Sigmoid colon (tissue), 7 donors: ENCODE results near the gene NPHP1. TPM values are rescaled to one million over a fixed set of nuclear protein-coding genes. Genes with fewer than 3 reads are reported as not detected.
"Not testable (repeated sequence)": the region's sequence is repeated elsewhere in the genome, so short reads cannot be mapped to it uniquely, and the experiment has no call there.

Experiments
- DNase-seq: peaks from one replicate; pipeline ENCODE4 v3.0.0-alpha.2; 2019
- H3K27ac ChIP-seq, 4 donors: fragments of 200-600 bp; sonication (generic); one replicate each; pipeline ENCODE4 v1.5.1; 2016 to 2019; ENCODE audit warnings: mild to moderate bottlenecking in 1 of 4
- H3K27me3 ChIP-seq, 3 donors: fragments of 200-600 bp; sonication (generic); one replicate each; pipeline ENCODE4 v1.5.1; 2019; ENCODE audit warnings: mild to moderate bottlenecking in 1 of 3
- H3K36me3 ChIP-seq, 4 donors: fragments of 200-600 bp; sonication (generic); one replicate each; pipeline ENCODE4 v1.5.1; 2016 to 2019
- H3K4me1 ChIP-seq, 4 donors: fragments of 200-600 bp; sonication (generic); one replicate each; pipeline ENCODE4 v1.5.1; 2017 to 2019
- H3K4me3 ChIP-seq, 4 donors: fragments of 200-600 bp; sonication (generic); one replicate each; pipeline ENCODE4 v1.5.1; 2017 to 2019; ENCODE audit warnings: mild to moderate bottlenecking in 2 of 4, moderate library complexity in 1 of 4
- H3K9me3 ChIP-seq, 4 donors: fragments of 200-600 bp in 3 of 4; sonication (generic) in 3 of 4; one replicate each; pipeline versions ENCODE4 v1.5.1 to v1.6.1; 2013 to 2019
- CTCF ChIP-seq, 4 experiments: fragments of 450-650 bp in 3 of 4; fragments of 200-600 bp in 1 of 4; IDR thresholded peaks; one replicate each; pipeline ENCODE4 v1.5.1; 2016 to 2019; ENCODE audit warnings: antibody characterized with exemption in 4 of 4, mild to moderate bottlenecking in 3 of 4, moderate library complexity in 2 of 4
- EP300 ChIP-seq, 4 donors: sonication (generic); formaldehyde crosslinking; IDR thresholded peaks; one replicate each; pipeline ENCODE4 v1.6.1; 2017; ENCODE audit warnings: antibody characterized with exemption in 4 of 4
- POLR2A ChIP-seq, 2 donors: fragments of 450-650 bp; IDR thresholded peaks; one replicate each; pipeline ENCODE4 v1.6.1; 2016; ENCODE audit warnings: antibody characterized with exemption in 2 of 2, mild to moderate bottlenecking in 2 of 2, moderate library complexity in 2 of 2
- POLR2AphosphoS5 ChIP-seq, 4 donors: sonication (generic); formaldehyde crosslinking; IDR thresholded peaks; one replicate each; pipeline ENCODE4 v1.6.1; 2017; ENCODE audit warnings: antibody characterized with exemption in 4 of 4
- WGBS, 2 donors: extraction: QIAGEN DNeasy Blood & Tissue Kit; methylation state at CpG; one replicate each; pipeline ENCODE4 v1.1.7; 2013; 5-methylcytosine and 5-hydroxymethylcytosine counted together
- intact Hi-C: fragments of 100-400 bp; cut with DNase I; formaldehyde crosslinking; loops from one replicate; pipeline ENCODE4 v1.15.1; 2023
- polyA plus RNA-seq, 3 donors: library from polyadenylated mRNA; stranded (reverse); fragments of 200-250 nt; gene quantifications; one replicate each; pipeline ENCODE4 v1.2.3, GENCODE V29; 2013
- total RNA-seq, 4 donors: library from RNA; depleted of rRNA; stranded (reverse); fragments of >200 nt; gene quantifications; one replicate each; pipeline ENCODE4 v1.1.0, GENCODE V29; 2016
- donor health status: healthy with polysubstance abuse.
- donor health status: Bipolar disorder and iron deficiency.
- donor health status: healthy.

NPHP1 gene
- total and polyA plus RNA-seq, 7 donors = 0.60 to 12.5 (median 6.1) TPM

GRCh38 chr2:110166266-110166665, 38.5 kb downstream of the NPHP1 start:
- no peaks in the 10 kb centered on the region for H3K4me1 ChIP-seq
- H3K27me3 ChIP-seq = no peaks in the 10 kb centered on the region
- no peak overlapping the region for H3K4me3 ChIP-seq
- no peak for DNase-seq
- no peaks in the 10 kb centered on the region for H3K9me3 ChIP-seq
- intact Hi-C loops = no loop called here
- no peak overlapping the region for H3K27ac ChIP-seq
- 91 to 92% methylated on average over 2 of the region's 2 CpGs for WGBS, 2 donors
- no peak for TF ChIP-seq POLR2AphosphoS5 (IDR thresholded peaks at IDR 0.05)
- no peak for TF ChIP-seq CTCF (IDR thresholded peaks at IDR 0.05)
- no peak for TF ChIP-seq EP300 (IDR thresholded peaks at IDR 0.05)
- no peak for TF ChIP-seq POLR2A (IDR thresholded peaks at IDR 0.05)
- no peaks in the 10 kb centered on the region for H3K36me3 ChIP-seq

- Histone ChIP-seq H3K27me3 (no peaks in the 10 kb centered on the region), H3K9me3 (no peaks in the 10 kb centered on the region), H3K27ac (peak overlapping the region in 1 of 4 donors; percentile 29), H3K4me3 (no peak overlapping the region), H3K36me3 (no peaks in the 10 kb centered on the region), H3K4me1 (peaks cover 0 to 2% (median 0%) of the 10 kb centered on the region in 4 donors)
- 29 to 39% methylated on average over 4 of the region's 4 CpGs for WGBS, 2 donors
- intact Hi-C loops = no loop called here
- TF ChIP-seq POLR2AphosphoS5 (IDR thresholded peaks at IDR 0.05) (no peak), CTCF (IDR thresholded peaks at IDR 0.05) (peak in 3 of 4 experiments; percentile 55 to 65 (median 59))
- DNase-seq = no peak
Observed at GRCh38 chr2:110157153-110157793, 47.5 kb downstream of the NPHP1 start.

- H3K27me3 ChIP-seq, intact Hi-C loops, H3K9me3 ChIP-seq, H3K27ac ChIP-seq, H3K4me3 ChIP-seq, DNase-seq, H3K36me3 ChIP-seq, H3K4me1 ChIP-seq: not testable (repeated sequence)
- 94 to 98% methylated on average over 4 of the region's 4 CpGs for WGBS, 2 donors
Observed at GRCh38 chr2:110154828-110155227, 50.0 kb downstream of the NPHP1 start.

GRCh38 chr2:110154188-110154587, 50.6 kb downstream of the NPHP1 start:
- DNase-seq, H3K27ac ChIP-seq, H3K36me3 ChIP-seq, H3K27me3 ChIP-seq, H3K4me3 ChIP-seq, H3K9me3 ChIP-seq, H3K4me1 ChIP-seq, intact Hi-C loops: not testable (repeated sequence)
- 95 to 97% methylated on average over 2 of the region's 2 CpGs for WGBS, 2 donors

- no peak overlapping the region for H3K4me3 ChIP-seq
- no peak for DNase-seq
- H3K27ac ChIP-seq = no peak overlapping the region
- TF ChIP-seq POLR2AphosphoS5 (IDR thresholded peaks at IDR 0.05) = no peak
- TF ChIP-seq EP300 (IDR thresholded peaks at IDR 0.05) = no peak
- TF ChIP-seq POLR2A (IDR thresholded peaks at IDR 0.05) = no peak
- no peak for TF ChIP-seq CTCF (IDR thresholded peaks at IDR 0.05)
- intact Hi-C loops = no loop called here
- H3K9me3 ChIP-seq = no peaks in the 10 kb centered on the region
- WGBS, 2 donors = 77 to 98% methylated on average over 2 of the region's 2 CpGs
- H3K36me3 ChIP-seq = no peaks in the 10 kb centered on the region
- H3K27me3 ChIP-seq = no peaks in the 10 kb centered on the region
- H3K4me1 ChIP-seq = peaks cover 0 to 2% (median 0%) of the 10 kb centered on the region in 4 donors
Observed at GRCh38 chr2:110153416-110153815, 51.4 kb downstream of the NPHP1 start.

- Histone ChIP-seq H3K36me3 (no peaks in the 10 kb centered on the region), H3K4me3 (no peak overlapping the region), H3K9me3 (no peaks in the 10 kb centered on the region), H3K27me3 (no peaks in the 10 kb centered on the region), H3K27ac (no peak overlapping the region), H3K4me1 (peaks cover 0 to 2% (median 0%) of the 10 kb centered on the region in 4 donors)
- intact Hi-C loops = no loop called here
- WGBS, 2 donors = 65 to 77% methylated on average over 3 of the region's 3 CpGs
- TF ChIP-seq POLR2A (IDR thresholded peaks at IDR 0.05) = no peak
- no peak for TF ChIP-seq EP300 (IDR thresholded peaks at IDR 0.05)
- TF ChIP-seq POLR2AphosphoS5 (IDR thresholded peaks at IDR 0.05) = no peak
- no peak for TF ChIP-seq CTCF (IDR thresholded peaks at IDR 0.05)
- DNase-seq = no peak
Observed at GRCh38 chr2:110152943-110153342, 51.9 kb downstream of the NPHP1 start.
